PC-9 (cell line): ENCODE results near the gene EML6.

ENCODE experiments used
- CTCF ChIP-seq: fragments of 200-600 bp; sonication (generic); conservative IDR thresholded peaks from 2 replicates; pipeline ENCODE4 v1.6.1; 2017; ENCODE audit warnings: mixed run types, antibody characterized with exemption, mild to moderate bottlenecking, moderate library complexity
- EZH2 ChIP-seq: fragments of 200-600 bp; sonication (generic); IDR thresholded peaks from 2 replicates; pipeline ENCODE4 v1.8.0; 2017; ENCODE audit warnings: antibody characterized with exemption, low read depth

GRCh38 chr2:54963476-54963875, 240.0 kb downstream of the EML6 start:
- TF ChIP-seq CTCF (no peak), EZH2 (no peak)
